H1 (cell line): Measurements from ENCODE around the gene EN1. TPM values are rescaled to one million over a fixed set of nuclear protein-coding genes. Genes with fewer than 3 reads are reported as not detected.
A peak's percentile ranks its signal among the peaks of the same experiment; 100 is the strongest.

Experiments
- CBX8 ChIP-seq: fragments of 300-800, 300-1000 bp; sonication (generic); IDR thresholded peaks from 2 replicates; pipeline ENCODE4 v1.7.1; 2016; ENCODE audit warnings: low read depth, low read length, borderline replicate concordance
- CEBPB ChIP-seq: IDR thresholded peaks from 2 replicates; pipeline ENCODE4 v1.6.1; 2012; ENCODE audit warnings: low read depth, low read length
- CHD1 ChIP-seq: IDR thresholded peaks from 2 replicates; pipeline ENCODE4 v1.6.1; 2012; ENCODE audit warnings: low read depth, low read length, improper control_type of control experiment
- EZH2 ChIP-seq: fragments of 200-600 bp; sonication (generic); IDR thresholded peaks from 2 replicates; pipeline ENCODE4 v1.7.1; 2012; ENCODE audit warnings: low read depth, mild to moderate bottlenecking, moderate library complexity, low read length, inconsistent platforms; ENCODE audit not compliant: severe bottlenecking
- GTF2F1 ChIP-seq: IDR thresholded peaks from 2 replicates; pipeline ENCODE4 v1.6.1; 2012; ENCODE audit warnings: low read depth, low read length, improper control_type of control experiment, borderline replicate concordance
- HDAC2 ChIP-seq, 2 experiments: fragments of 300-600 bp in 1 of 2; sonication (generic) in 1 of 2; IDR thresholded peaks; 2 replicates each; pipeline ENCODE4 v1.6.1; 2011 to 2012; ENCODE audit warnings: low read depth in 2 of 2, low read length in 2 of 2, mild to moderate bottlenecking in 2 of 2, moderate library complexity in 2 of 2, borderline replicate concordance in 1 of 2, inconsistent platforms in 1 of 2
- HDAC6 ChIP-seq: IDR thresholded peaks from one replicate; pipeline ENCODE4 v1.7.1; 2012; ENCODE audit warnings: low read depth, mild to moderate bottlenecking, inconsistent platforms, low read length, moderate library complexity
- KDM1A ChIP-seq: fragments of 200-600, 300-600 bp; sonication (generic); IDR thresholded peaks from 2 replicates; pipeline ENCODE4 v1.7.1; 2016; ENCODE audit warnings: mild to moderate bottlenecking, low read length, borderline replicate concordance
- KDM5A ChIP-seq: fragments of 200-600 bp; IDR thresholded peaks from 2 replicates; pipeline ENCODE4 v1.7.1; 2012; ENCODE audit warnings: mild to moderate bottlenecking, low read length, inconsistent platforms, mixed read lengths
- MAFK ChIP-seq: IDR thresholded peaks from 2 replicates; pipeline ENCODE4 v1.6.1; 2012; ENCODE audit warnings: low read depth, mild to moderate bottlenecking, improper control_type of control experiment, low read length
- NANOG ChIP-seq: IDR thresholded peaks from 2 replicates; pipeline ENCODE4 v1.6.1; 2011; ENCODE audit warnings: low read length, low read depth, mild to moderate bottlenecking, inconsistent platforms; ENCODE audit not compliant: insufficient read depth, poor library complexity, severe bottlenecking
- POLR2A ChIP-seq, 2 experiments: IDR thresholded peaks; 1 replicate in 1 of 2; 2 replicates in 1 of 2; pipeline ENCODE4 v1.6.1; 2011; ENCODE audit warnings: low read depth in 2 of 2, low read length in 2 of 2, mild to moderate bottlenecking in 2 of 2; ENCODE audit errors: control extremely low read depth in 1 of 2
- POU5F1 ChIP-seq: IDR thresholded peaks from 2 replicates; pipeline ENCODE4 v1.6.1; 2011; ENCODE audit warnings: low read depth, mild to moderate bottlenecking, low read length, moderate library complexity
- RBBP5 ChIP-seq: IDR thresholded peaks from 2 replicates; pipeline ENCODE4 v1.7.1; 2012; ENCODE audit warnings: low read depth, mild to moderate bottlenecking, inconsistent platforms, low read length, moderate library complexity, borderline replicate concordance
- RNF2 ChIP-seq: fragments of 200-900, 300-1000 bp; sonication (generic); IDR thresholded peaks from 2 replicates; pipeline ENCODE4 v1.7.1; 2016; ENCODE audit warnings: borderline replicate concordance, low read depth, mild to moderate bottlenecking, antibody characterized with exemption, low read length; ENCODE audit not compliant: poor library complexity, severe bottlenecking; ENCODE audit errors: missing control alignments
- SAP30 ChIP-seq: fragments of 300-600 bp; sonication (generic); IDR thresholded peaks from 2 replicates; pipeline ENCODE4 v1.7.1; 2012; ENCODE audit warnings: low read length, moderate library complexity, mild to moderate bottlenecking, inconsistent platforms; ENCODE audit not compliant: insufficient read depth, insufficient replicate concordance
- SP1 ChIP-seq: IDR thresholded peaks from 2 replicates; pipeline ENCODE4 v1.6.1; 2011; ENCODE audit warnings: low read depth, low read length
- SRF ChIP-seq: IDR thresholded peaks from 2 replicates; pipeline ENCODE4 v1.6.1; 2011; ENCODE audit warnings: mild to moderate bottlenecking, low read depth, low read length, moderate library complexity
- TCF12 ChIP-seq: IDR thresholded peaks from 2 replicates; pipeline ENCODE4 v1.6.1; 2011; ENCODE audit warnings: low read depth, mild to moderate bottlenecking, low read length
- YY1 ChIP-seq: IDR thresholded peaks from 2 replicates; pipeline ENCODE4 v1.6.1; 2011; ENCODE audit warnings: low read depth, mild to moderate bottlenecking, low read length
- polyA plus RNA-seq, 7 experiments: library from polyadenylated mRNA; depleted of rRNA in 3 of 7; stranded (reverse) in 5 of 7; unstranded in 2 of 7; fragments of >200 nt in 5 of 7; fragments of 200-250 nt in 2 of 7; gene quantifications; 1 replicate in 5 of 7; 2 replicates in 1 of 7; 4 replicates in 1 of 7; pipeline versions ENCODE4 v1.2.1 to v1.2.3, GENCODE V29; 2011 to 2013; ENCODE audit warnings: missing spikeins in 2 of 7, mixed read lengths in 2 of 7
- total RNA-seq: library from RNA; stranded (reverse); fragmentation: NEBNext Ultra II Directional; extraction: Animal tissue kit (Norgen Biotek cat#: 25700); gene quantifications from 2 replicates; pipeline ENCODE4 v1.2.1, GENCODE V29; 2021
- TF ChIP-seq, protein P1 (sequence below): IDR thresholded peaks from 2 replicates; pipeline ENCODE4 v1.6.1; 2012; ENCODE audit warnings: inconsistent platforms
- TF ChIP-seq, protein P2 (sequence below): IDR thresholded peaks from 2 replicates; pipeline ENCODE4 v1.6.1; 2012; ENCODE audit warnings: inconsistent platforms
- TF ChIP-seq, protein P3 (sequence below), 3 experiments: IDR thresholded peaks; 1 replicate in 2 of 3; 2 replicates in 1 of 3; pipeline versions ENCODE4 v1.5.1 to v1.6.1; 2011; ENCODE audit warnings: low read length in 3 of 3, mild to moderate bottlenecking in 3 of 3, inconsistent platforms in 2 of 3, low read depth in 1 of 3, moderate library complexity in 1 of 3; ENCODE audit not compliant: insufficient read depth in 1 of 3; ENCODE audit errors: control extremely low read depth in 1 of 3

The EN1 gene
- total and polyA plus RNA-seq, 2 of the 8 experiments (the other 6 are each of a cell fraction or from before 2014, with no cell fraction given), result not detected

DNA sequence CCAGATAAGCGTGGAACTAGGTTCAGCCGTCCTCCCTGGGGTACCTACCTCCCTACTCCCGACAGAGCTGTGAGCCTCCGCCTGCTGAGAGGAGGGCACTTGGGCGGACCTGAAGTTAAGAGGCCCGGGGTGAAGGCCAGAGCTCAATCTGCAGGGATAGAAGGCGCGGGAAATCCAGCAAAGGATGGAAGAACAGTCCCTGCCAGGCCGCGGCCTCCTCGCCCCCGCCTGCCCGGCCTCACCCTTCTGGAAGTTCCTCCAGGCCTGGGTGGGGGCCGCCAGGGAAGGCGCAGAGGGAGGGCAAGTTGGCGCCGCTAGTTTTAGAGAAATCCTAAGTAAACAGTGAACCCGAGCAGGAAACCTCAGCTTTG is 13.0 kb downstream of the EN1 start (continued):
- no peak for TF ChIP-seq NANOG
- no peak for TF ChIP-seq RBBP5
- TF ChIP-seq YY1, result no peak
- TF ChIP-seq CEBPB, result no peak
- no peak for TF ChIP-seq KDM5A
- TF ChIP-seq TCF12, result no peak
- TF ChIP-seq, protein P1, sequence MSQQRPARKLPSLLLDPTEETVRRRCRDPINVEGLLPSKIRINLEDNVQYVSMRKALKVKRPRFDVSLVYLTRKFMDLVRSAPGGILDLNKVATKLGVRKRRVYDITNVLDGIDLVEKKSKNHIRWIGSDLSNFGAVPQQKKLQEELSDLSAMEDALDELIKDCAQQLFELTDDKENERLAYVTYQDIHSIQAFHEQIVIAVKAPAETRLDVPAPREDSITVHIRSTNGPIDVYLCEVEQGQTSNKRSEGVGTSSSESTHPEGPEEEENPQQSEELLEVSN, result peak; percentile 77
- peak; percentile 0 for TF ChIP-seq EZH2
- TF ChIP-seq RNF2, result peak; percentile 21
- no peak for TF ChIP-seq HDAC2 (IDR thresholded peaks at IDR 0.05; ENCODE audit: borderline replicate concordance in 1 of 2, low read depth in 2 of 2, low read length in 2 of 2)
- TF ChIP-seq GTF2F1, result no peak
- TF ChIP-seq, protein P2, sequence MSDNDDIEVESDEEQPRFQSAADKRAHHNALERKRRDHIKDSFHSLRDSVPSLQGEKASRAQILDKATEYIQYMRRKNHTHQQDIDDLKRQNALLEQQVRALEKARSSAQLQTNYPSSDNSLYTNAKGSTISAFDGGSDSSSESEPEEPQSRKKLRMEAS, result no peak
- TF ChIP-seq POLR2A (IDR thresholded peaks at IDR 0.05; ENCODE audit: control extremely low read depth in 1 of 2, low read depth in 2 of 2, low read length in 2 of 2), result no peak
- TF ChIP-seq, protein P3, sequence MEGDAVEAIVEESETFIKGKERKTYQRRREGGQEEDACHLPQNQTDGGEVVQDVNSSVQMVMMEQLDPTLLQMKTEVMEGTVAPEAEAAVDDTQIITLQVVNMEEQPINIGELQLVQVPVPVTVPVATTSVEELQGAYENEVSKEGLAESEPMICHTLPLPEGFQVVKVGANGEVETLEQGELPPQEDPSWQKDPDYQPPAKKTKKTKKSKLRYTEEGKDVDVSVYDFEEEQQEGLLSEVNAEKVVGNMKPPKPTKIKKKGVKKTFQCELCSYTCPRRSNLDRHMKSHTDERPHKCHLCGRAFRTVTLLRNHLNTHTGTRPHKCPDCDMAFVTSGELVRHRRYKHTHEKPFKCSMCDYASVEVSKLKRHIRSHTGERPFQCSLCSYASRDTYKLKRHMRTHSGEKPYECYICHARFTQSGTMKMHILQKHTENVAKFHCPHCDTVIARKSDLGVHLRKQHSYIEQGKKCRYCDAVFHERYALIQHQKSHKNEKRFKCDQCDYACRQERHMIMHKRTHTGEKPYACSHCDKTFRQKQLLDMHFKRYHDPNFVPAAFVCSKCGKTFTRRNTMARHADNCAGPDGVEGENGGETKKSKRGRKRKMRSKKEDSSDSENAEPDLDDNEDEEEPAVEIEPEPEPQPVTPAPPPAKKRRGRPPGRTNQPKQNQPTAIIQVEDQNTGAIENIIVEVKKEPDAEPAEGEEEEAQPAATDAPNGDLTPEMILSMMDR (IDR thresholded peaks at IDR 0.05; ENCODE audit: control extremely low read depth in 1 of 3, insufficient read depth in 1 of 3, low read depth in 1 of 3, low read length in 3 of 3), result no peak
- TF ChIP-seq CBX8, result no peak
- TF ChIP-seq SAP30, result no peak
- TF ChIP-seq MAFK, result no peak
- no peak for TF ChIP-seq CHD1
- no peak for TF ChIP-seq HDAC6
- no peak for TF ChIP-seq SP1
- TF ChIP-seq KDM1A, result no peak
- TF ChIP-seq POU5F1, result no peak
- TF ChIP-seq SRF, result no peak
